Esophagus squamous epithelium (tissue), 4 donors: Measurements from ENCODE around the gene ABLIM2.

Source experiments
- POLR2A ChIP-seq, 4 donors: fragments of 450-650 bp; IDR thresholded peaks; one replicate each; pipeline ENCODE4 v1.6.1; 2017; ENCODE audit warnings: antibody characterized with exemption in 4 of 4, mild to moderate bottlenecking in 4 of 4, moderate library complexity in 3 of 4
- TF ChIP-seq, protein P1 (sequence below), 6 experiments: fragments of 450-650 bp in 4 of 6; fragments of 200-600 bp in 2 of 6; sonication (generic) in 2 of 6; IDR thresholded peaks; one replicate each; pipeline ENCODE4 v1.5.1; 2016 to 2019; ENCODE audit warnings: antibody characterized with exemption in 6 of 6, mild to moderate bottlenecking in 4 of 6, moderate library complexity in 4 of 6

DNA sequence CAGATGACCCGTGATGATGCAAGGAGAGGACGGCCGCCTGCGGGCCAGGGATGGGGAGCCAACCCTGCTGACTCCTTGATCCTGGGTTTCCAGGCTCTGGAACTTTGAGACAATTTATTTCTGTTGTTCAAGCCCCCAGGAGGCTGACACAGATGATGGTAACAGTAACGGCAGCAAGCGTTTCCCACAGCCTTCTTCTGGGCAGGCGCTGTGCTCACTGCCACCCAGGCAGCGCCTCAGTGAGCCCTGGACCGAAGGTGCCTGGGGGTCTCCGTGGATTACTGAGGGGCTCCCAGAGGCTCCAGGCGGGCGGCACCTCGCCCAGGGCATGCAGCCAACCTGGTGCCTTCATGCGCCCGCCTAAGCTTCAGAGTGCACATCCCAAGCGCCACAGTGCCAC, 115.0 kb downstream of the ABLIM2 start:
- TF ChIP-seq, protein P1, sequence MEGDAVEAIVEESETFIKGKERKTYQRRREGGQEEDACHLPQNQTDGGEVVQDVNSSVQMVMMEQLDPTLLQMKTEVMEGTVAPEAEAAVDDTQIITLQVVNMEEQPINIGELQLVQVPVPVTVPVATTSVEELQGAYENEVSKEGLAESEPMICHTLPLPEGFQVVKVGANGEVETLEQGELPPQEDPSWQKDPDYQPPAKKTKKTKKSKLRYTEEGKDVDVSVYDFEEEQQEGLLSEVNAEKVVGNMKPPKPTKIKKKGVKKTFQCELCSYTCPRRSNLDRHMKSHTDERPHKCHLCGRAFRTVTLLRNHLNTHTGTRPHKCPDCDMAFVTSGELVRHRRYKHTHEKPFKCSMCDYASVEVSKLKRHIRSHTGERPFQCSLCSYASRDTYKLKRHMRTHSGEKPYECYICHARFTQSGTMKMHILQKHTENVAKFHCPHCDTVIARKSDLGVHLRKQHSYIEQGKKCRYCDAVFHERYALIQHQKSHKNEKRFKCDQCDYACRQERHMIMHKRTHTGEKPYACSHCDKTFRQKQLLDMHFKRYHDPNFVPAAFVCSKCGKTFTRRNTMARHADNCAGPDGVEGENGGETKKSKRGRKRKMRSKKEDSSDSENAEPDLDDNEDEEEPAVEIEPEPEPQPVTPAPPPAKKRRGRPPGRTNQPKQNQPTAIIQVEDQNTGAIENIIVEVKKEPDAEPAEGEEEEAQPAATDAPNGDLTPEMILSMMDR (IDR thresholded peaks at IDR 0.05) = no peak
- TF ChIP-seq POLR2A (IDR thresholded peaks at IDR 0.05) = no peak
